IPS DF 6.9 (cell line): ENCODE results near the gene KCNN3.

ENCODE experiments used
- DNase-seq: peaks from one replicate; pipeline ENCODE4 v3.0.0-alpha.2; 2013; ENCODE audit warnings: low read depth, low spot score
- H3K27ac ChIP-seq: one replicate; pipeline ENCODE4 v1.5.1; 2013; ENCODE audit warnings: low read length, control low read depth
- H3K27me3 ChIP-seq: 2 replicates; pipeline ENCODE4 v1.6.1; 2013; ENCODE audit warnings: mild to moderate bottlenecking, low read length; ENCODE audit not compliant: control insufficient read depth, insufficient read depth
- H3K36me3 ChIP-seq: 2 replicates; pipeline ENCODE4 v1.6.1; 2013; ENCODE audit warnings: low read length; ENCODE audit not compliant: control insufficient read depth, insufficient read depth
- H3K4me1 ChIP-seq: 2 replicates; pipeline ENCODE4 v1.6.1; 2013; ENCODE audit warnings: low read length; ENCODE audit not compliant: control insufficient read depth, insufficient read depth
- H3K4me3 ChIP-seq: 2 replicates; pipeline ENCODE4 v1.5.1; 2013; ENCODE audit warnings: mild to moderate bottlenecking, low read length
- H3K9me3 ChIP-seq: 2 replicates; pipeline ENCODE4 v1.6.1; 2013; ENCODE audit warnings: low read length, inconsistent platforms; ENCODE audit not compliant: control insufficient read depth, insufficient read depth
- WGBS: extraction: QIAGEN DNeasy Blood & Tissue Kit; methylation state at CpG from one replicate; pipeline ENCODE4 v1.1.7; 2013; ENCODE audit warnings: mixed read lengths, missing lambda C conversion rate; ENCODE audit not compliant: insufficient read length, insufficient coverage; 5-methylcytosine and 5-hydroxymethylcytosine counted together

KCNN3 gene

DNA sequence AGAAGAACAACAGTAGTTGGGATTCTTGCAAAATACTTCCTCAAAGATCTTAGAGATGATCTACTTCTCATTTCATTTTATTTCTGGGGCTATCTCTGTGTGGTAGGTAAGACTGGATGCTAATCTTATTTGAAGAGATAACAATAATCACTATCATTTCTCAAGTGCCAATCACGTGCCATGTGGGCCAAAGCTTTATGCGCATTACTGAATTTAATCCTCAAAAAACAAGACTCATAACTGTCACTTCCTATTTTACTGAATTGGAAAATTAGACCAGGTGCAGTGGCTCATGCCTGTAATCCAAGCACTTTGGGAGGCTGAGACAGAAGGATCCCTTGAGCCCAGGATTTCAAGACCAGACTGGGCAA lies 121.7 kb downstream of the KCNN3 start:
- DNase-seq = no peak
- no peaks in the 10 kb centered on the region for H3K36me3 ChIP-seq
- H3K27ac ChIP-seq = no peak overlapping the region
- no peak overlapping the region for H3K4me3 ChIP-seq
- peaks cover 2% of the 10 kb centered on the region for H3K4me1 ChIP-seq
- H3K9me3 ChIP-seq = no peaks in the 10 kb centered on the region
- no CpG with 5 or more reads among the region's 2 CpGs for WGBS
- H3K27me3 ChIP-seq = no peaks in the 10 kb centered on the region

DNA sequence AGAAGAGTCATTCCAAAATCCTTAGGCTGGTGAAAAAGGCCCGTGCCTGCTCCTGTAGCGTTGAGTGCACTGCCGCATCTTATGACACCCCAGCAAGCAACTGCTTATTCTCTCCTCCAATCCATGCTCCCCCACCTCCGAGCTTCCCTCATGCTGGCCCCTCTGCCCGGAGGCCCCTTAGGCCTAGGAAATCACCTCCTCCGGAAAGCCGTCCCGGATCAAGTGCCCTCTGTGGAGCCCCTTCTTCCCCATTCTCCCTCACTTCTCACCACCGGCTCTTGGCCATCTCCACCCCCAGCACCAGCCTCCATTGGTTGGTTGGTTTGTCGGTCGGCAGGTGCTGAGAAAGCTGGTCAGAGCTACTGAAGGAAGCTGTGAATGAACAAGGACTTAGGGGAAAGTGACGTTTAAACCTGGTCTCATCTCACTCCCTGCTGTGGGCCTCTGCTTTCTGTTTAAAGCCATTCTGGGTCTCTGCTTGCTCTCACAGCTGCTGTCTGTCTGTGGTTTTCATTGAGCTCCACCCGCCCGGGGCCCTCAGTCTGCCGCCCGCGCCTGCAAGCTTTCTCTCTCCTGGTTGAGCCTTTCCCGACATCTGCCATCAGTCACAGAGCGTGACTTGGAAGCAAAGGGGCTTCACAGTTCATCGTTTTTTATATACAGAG lies 122.2 kb downstream of the KCNN3 start:
- no CpG with 5 or more reads among the region's 20 CpGs for WGBS
- no peak overlapping the region for H3K27ac ChIP-seq

DNA sequence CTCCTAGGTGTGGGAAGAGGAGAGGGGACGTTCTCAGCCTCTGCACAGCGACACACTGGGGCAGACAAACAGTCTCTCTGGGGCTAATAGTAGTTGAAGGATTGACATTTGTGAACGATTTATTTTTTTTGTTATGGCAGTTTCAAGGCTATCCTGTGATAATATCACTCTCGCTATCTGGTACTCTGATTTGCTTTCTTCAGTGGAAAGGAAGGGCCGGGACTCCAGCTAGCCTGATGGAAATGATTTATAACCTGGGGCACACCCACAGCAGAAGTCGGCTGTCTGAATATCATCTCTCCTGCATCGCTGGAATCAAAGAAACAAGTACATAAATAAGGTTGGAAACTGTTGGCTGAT lies 122.7 kb downstream of the KCNN3 start:
- peaks cover 2% of the 10 kb centered on the region for H3K4me1 ChIP-seq
- no CpG with 5 or more reads among the region's 7 CpGs for WGBS
- H3K27ac ChIP-seq = no peak overlapping the region
- DNase-seq = no peak
- no peak overlapping the region for H3K4me3 ChIP-seq
- H3K9me3 ChIP-seq = no peaks in the 10 kb centered on the region
- H3K27me3 ChIP-seq = no peaks in the 10 kb centered on the region
- H3K36me3 ChIP-seq = no peaks in the 10 kb centered on the region

More for the DNA sequence above, 122.2 kb downstream of the KCNN3 start:
- DNase-seq = no peak
- Histone ChIP-seq H3K4me3 (no peak overlapping the region), H3K4me1 (peaks cover 2% of the 10 kb centered on the region), H3K27me3 (no peaks in the 10 kb centered on the region), H3K36me3 (no peaks in the 10 kb centered on the region), H3K9me3 (no peaks in the 10 kb centered on the region)

DNA sequence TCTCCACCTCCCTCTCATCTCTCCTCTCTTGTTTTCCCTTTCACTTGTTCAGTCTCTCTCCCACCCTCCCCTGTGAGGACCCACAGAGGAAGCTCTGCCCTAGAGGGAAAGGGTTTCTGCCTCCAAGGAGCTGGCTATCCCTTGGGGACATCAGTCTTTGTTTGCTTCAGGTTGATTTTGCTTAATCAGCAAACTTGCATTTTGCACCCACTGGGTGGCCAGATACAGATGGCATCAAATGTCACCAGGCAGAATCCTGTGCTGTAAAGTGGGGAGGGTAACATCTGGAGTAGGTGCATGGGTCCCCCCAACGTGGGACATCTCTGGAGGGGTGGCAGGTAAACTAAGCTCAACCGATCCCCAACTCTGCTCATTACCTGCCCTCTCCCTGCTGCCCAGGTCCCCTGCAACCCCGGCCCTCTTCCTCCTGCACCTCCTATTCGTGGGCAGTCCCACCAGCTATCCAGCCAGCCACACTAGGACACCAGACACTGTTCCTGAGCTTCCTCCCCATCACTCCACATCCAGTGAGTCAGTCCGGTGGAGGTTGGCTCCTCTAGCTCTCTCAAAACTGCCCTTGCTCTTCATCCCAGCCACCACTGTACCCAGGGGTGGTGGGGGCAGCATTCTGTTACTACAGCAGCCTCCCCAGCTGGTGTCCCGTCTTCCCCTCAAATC lies 123.3 kb downstream of the KCNN3 start:
- no CpG with 5 or more reads among the region's 6 CpGs for WGBS
- Histone ChIP-seq H3K9me3 (no peaks in the 10 kb centered on the region), H3K36me3 (no peaks in the 10 kb centered on the region), H3K27me3 (no peaks in the 10 kb centered on the region), H3K4me3 (no peak overlapping the region), H3K4me1 (peaks cover 2% of the 10 kb centered on the region), H3K27ac (no peak overlapping the region)
- no peak for DNase-seq

DNA sequence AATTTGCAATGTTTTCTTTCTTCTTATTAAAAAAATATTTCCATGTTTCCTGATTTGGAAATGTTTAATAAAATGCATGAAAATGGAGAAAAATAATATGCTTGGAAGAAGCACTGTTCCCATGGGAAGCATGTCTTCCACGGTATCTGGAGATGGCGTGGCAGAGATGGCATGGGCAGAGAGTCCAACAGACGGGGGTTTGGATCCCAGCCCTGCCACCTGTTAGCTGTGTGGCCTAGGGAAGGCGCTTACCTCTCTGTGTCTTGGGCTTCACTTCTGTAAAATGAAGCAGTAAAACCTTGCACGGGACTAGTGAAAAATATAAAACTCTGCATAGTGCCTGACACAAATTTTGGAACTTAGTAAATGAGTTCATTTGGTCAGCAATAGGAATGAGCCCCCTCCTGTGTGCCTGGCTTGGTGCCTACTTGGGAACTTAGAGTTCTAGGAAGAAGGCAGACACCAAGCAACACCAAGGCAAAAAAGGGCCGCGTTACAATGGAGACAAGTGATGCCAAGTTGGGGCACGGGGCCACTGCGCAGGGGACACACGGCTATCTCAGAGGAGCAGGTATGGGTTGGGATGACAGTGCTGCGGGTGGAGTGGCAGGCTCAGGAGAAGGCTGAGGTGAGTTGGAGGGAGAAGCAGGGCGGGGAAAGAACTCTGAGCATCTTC lies 124.2 kb downstream of the KCNN3 start:
- Histone ChIP-seq H3K9me3 (no peaks in the 10 kb centered on the region), H3K27ac (no peak overlapping the region), H3K27me3 (no peaks in the 10 kb centered on the region), H3K4me1 (peaks cover 2% of the 10 kb centered on the region), H3K36me3 (no peaks in the 10 kb centered on the region), H3K4me3 (no peak overlapping the region)
- DNase-seq = no peak
- WGBS = no CpG with 5 or more reads among the region's 12 CpGs

DNA sequence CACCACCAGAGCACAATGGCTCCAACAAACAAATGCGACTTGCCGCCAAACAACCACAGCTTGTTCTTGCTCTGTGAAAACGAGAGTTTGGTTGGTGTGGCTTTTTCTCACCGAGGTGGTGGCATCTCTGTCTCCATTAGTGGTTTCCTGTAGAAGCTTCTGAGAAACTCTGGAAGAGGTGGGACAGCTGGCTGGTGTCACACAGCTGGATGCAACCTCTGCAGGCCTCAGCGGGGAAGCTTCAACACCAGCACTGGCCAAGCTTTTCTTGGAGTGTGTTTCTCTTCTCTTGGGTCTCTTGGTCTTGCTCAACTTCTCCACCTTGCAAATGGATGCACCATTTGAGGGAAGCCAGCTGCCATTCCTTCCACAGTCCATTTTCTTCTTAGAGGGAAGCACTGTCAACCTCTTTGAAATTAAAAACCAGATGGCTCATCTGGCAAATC lies 124.8 kb downstream of the KCNN3 start:
- Histone ChIP-seq H3K4me3 (no peak overlapping the region), H3K4me1 (peaks cover 2% of the 10 kb centered on the region), H3K9me3 (no peaks in the 10 kb centered on the region), H3K27me3 (no peaks in the 10 kb centered on the region), H3K27ac (no peak overlapping the region), H3K36me3 (no peaks in the 10 kb centered on the region)
- no peak for DNase-seq
- no CpG with 5 or more reads among the region's 5 CpGs for WGBS

DNA sequence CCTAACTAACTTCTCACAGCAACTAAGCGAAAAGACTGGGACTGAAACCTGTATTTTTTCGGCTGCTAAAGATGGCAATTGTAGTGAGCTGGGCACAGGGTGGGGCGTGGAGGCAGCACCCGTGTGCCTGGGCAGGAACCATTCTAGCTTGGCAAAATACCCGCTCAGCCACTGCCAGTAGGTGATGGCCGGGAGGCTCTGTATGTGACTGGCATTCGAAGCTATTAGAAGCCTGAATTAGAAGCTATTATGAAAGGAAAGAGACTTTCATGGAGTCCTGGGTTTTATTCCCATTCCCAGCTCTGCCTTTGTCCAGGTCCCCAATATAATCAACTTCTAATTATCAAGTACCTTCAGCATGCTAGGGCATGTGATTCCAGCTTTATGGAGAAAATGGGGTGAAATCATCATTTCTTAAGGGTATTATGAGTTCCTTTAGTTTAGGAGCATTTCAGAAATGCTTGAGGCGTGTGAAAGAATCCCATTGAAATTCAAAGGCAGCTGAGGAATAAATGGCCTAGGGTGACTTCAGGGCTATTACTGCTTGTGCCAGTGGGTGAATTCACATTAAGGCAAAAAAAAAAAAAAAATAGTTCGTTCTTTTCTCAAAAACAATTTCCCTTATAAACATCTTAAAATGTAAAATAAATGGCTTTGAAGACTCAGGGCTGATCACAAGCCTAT lies 125.6 kb downstream of the KCNN3 start:
- Histone ChIP-seq H3K9me3 (no peaks in the 10 kb centered on the region), H3K27me3 (no peaks in the 10 kb centered on the region), H3K27ac (no peak overlapping the region), H3K4me1 (peaks cover 2% of the 10 kb centered on the region), H3K4me3 (no peak overlapping the region), H3K36me3 (no peaks in the 10 kb centered on the region)
- DNase-seq = no peak
- no CpG with 5 or more reads among the region's 9 CpGs for WGBS

DNA sequence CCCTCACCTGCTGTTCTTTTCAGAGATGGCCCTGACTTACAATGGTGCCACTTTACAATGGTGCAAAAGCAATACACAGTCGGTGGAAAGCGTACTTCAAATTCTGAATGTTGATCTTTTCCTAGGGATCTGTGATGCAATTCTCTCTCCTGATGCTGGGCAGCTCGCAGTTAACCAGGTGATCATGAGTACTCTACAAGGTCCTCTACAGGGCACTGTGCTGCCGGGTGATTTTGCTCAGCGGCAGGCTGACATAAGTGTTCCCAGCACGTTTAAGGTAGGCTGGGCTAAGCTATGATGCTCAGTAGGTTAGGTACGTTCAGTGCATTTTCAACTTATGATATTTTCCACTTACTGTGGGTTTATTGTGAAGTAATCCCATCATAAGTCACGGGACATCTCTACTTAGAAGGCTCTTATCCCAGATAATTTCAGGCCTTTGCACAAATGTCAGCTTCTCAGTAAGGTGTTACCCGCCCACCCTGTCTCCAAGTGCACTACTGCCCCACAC lies 126.5 kb downstream of the KCNN3 start:
- H3K27me3 ChIP-seq = no peaks in the 10 kb centered on the region
- no CpG with 5 or more reads among the region's 9 CpGs for WGBS

DNA sequence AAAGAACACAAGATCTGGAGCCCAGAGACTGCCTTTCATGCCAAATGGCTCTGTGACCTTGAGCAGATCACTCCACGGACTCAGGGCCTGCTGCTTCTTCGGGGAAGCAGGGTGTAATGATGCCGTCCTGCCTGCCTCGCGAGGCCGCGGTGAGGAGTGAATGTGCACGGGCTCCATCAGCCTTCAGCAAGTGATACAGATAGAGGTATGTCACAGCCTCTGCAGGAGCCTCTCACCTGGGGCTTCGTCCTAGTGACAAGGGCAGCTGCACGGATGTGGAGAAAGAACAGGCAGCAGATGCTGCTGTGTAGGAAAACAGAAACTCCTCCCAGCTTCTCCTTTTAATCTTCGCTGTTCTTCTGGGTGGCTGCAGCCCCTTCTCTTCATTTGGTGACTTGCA lies 127.5 kb downstream of the KCNN3 start:
- H3K4me1 ChIP-seq = peaks cover 2% of the 10 kb centered on the region
- WGBS = no CpG with 5 or more reads among the region's 11 CpGs
- H3K9me3 ChIP-seq = no peaks in the 10 kb centered on the region
- no peaks in the 10 kb centered on the region for H3K27me3 ChIP-seq
- no peak overlapping the region for H3K27ac ChIP-seq
- no peak for DNase-seq
- no peaks in the 10 kb centered on the region for H3K36me3 ChIP-seq
- H3K4me3 ChIP-seq = no peak overlapping the region

More for the DNA sequence above, 126.5 kb downstream of the KCNN3 start:
- Histone ChIP-seq H3K36me3 (no peaks in the 10 kb centered on the region), H3K27ac (no peak overlapping the region), H3K9me3 (no peaks in the 10 kb centered on the region), H3K4me3 (no peak overlapping the region), H3K4me1 (peaks cover 2% of the 10 kb centered on the region)
- DNase-seq = no peak

DNA sequence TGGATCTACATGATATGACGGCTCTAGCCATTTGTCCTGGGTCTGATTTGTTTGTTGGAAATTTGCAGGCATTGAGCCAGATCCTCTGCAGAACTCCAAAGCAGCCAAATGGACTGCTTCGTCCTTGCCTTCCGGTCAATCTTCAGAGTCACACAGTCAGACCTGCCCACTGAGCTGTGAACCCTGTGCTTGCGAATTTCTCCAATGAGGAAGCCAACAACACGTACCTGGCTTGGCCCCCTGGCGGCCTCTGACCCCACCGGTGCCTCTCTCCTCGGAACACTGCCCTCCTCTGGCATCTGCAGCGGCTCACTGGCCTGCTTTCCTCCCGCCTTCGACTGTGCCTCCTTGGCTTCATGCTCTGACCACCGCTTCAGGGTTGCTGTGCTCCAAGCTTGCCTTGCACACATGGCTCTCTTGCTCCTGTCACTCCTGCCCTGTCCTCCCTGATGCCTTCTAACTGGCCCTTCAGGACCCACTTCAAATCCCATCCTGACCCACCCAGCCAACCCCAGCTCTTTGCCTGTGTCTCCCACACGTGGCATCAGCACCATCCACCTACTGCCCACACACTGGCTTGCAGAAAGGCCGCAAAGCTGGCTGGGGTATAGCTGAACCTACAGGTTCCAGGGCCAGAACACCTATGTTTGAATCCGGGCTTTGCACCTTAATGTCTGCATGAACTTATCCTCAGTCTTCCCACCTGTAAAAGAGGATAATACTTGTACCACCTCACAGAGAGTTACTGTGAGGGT lies 128.2 kb downstream of the KCNN3 start:
- Histone ChIP-seq H3K36me3 (no peaks in the 10 kb centered on the region), H3K27ac (no peak overlapping the region), H3K4me3 (no peak overlapping the region), H3K4me1 (peaks cover 2% of the 10 kb centered on the region), H3K9me3 (no peaks in the 10 kb centered on the region), H3K27me3 (no peaks in the 10 kb centered on the region)
- no CpG with 5 or more reads among the region's 15 CpGs for WGBS
- peak; percentile 61 for DNase-seq
